SK-N-SH (cell line): ENCODE measurements around the gene DHX29. TPM values are rescaled to one million over a fixed set of nuclear protein-coding genes. Genes with fewer than 3 reads are reported as not detected.

ENCODE experiments used
- CTCF ChIA-PET: fragments of 300-600, 350-600 bp; formaldehyde crosslinking; extraction: SDS; loops from one replicate; lab custom pipeline; 2021; lab: Yijun Ruan, JAX
- POLR2A ChIA-PET: fragments of 350-600 bp; sonication (Branson Sonifier 250); formaldehyde crosslinking; extraction: SDS; loops from one replicate; lab custom pipeline; 2020; ENCODE audit warnings: antibody characterized with exemption, inconsistent platforms; lab: Yijun Ruan, JAX
- DNase-seq: peaks from one replicate; pipeline ENCODE4 v3.0.0; 2012
- H2AFZ ChIP-seq: fragments of 200-600 bp; sonication (generic); 2 replicates; pipeline ENCODE4 v1.8.1; 2016; ENCODE audit warnings: antibody characterized with exemption, mild to moderate bottlenecking, low read depth
- H3F3A ChIP-seq: fragments of 200-600 bp; sonication (generic); replicated peaks from 2 replicates; pipeline ENCODE3; 2016; ENCODE audit warnings: antibody characterized with exemption, mild to moderate bottlenecking; ENCODE audit not compliant: insufficient read depth
- H3K27ac ChIP-seq, 2 experiments: fragments of 200-500 bp in 1 of 2; fragments of 200-600 bp in 1 of 2; sonication (Bioruptor generic) in 1 of 2; sonication (generic), shearing (Covaris generic) in 1 of 2; 2 replicates each; pipeline versions ENCODE4 v1.5.1 to v1.6.1; 2014 to 2016; ENCODE audit warnings: low read depth in 2 of 2, inconsistent platforms in 1 of 2, low read length in 1 of 2, mild to moderate bottlenecking in 1 of 2, mixed read lengths in 1 of 2
- H3K27me3 ChIP-seq: fragments of 200-600 bp; sonication (generic), shearing (Covaris generic); 2 replicates; pipeline ENCODE4 v1.6.1; 2016; ENCODE audit warnings: mixed run types; ENCODE audit not compliant: insufficient read depth
- H3K36me3 ChIP-seq, 2 experiments: fragments of 200-500 bp in 1 of 2; fragments of 200-600 bp in 1 of 2; sonication (Bioruptor generic) in 1 of 2; sonication (generic) in 1 of 2; replicated peaks in 1 of 2; 2 replicates each; pipeline versions ENCODE3 to v1.5.1; 2014 to 2016; ENCODE audit warnings: low read length in 1 of 2, mild to moderate bottlenecking in 1 of 2; ENCODE audit not compliant: insufficient read depth in 2 of 2, control insufficient read depth in 1 of 2
- H3K4me1 ChIP-seq, 2 experiments: fragments of 200-500 bp in 1 of 2; fragments of 200-600 bp in 1 of 2; sonication (Bioruptor generic) in 1 of 2; sonication (generic), shearing (Covaris generic) in 1 of 2; 2 replicates each; pipeline versions ENCODE4 v1.5.1 to v1.6.1; 2014 to 2016; ENCODE audit warnings: low read depth in 1 of 2, low read length in 1 of 2, mixed run types in 1 of 2; ENCODE audit not compliant: insufficient read depth in 2 of 2, control insufficient read depth in 1 of 2
- H3K4me2 ChIP-seq: fragments of 200-600 bp; sonication (generic), shearing (Covaris generic); 2 replicates; pipeline ENCODE4 v1.6.1; 2017; ENCODE audit warnings: mixed run types
- H3K4me3 ChIP-seq, 2 experiments: fragments of 200-500 bp in 1 of 2; fragments of 200-600 bp in 1 of 2; sonication (Bioruptor generic) in 1 of 2; sonication (generic), shearing (Covaris generic) in 1 of 2; 2 replicates each; pipeline versions ENCODE4 v1.5.1 to v1.8.1; 2014 to 2016; ENCODE audit warnings: low read depth in 2 of 2, inconsistent platforms in 1 of 2, low read length in 1 of 2, mild to moderate bottlenecking in 1 of 2, mixed read lengths in 1 of 2, moderate library complexity in 1 of 2
- H3K79me2 ChIP-seq: fragments of 200-600 bp; sonication (generic); 2 replicates; pipeline ENCODE4 v1.8.1; 2017; ENCODE audit warnings: mild to moderate bottlenecking; ENCODE audit not compliant: insufficient read depth
- H3K9ac ChIP-seq: fragments of 200-600 bp; sonication (generic); 2 replicates; pipeline ENCODE4 v1.6.1; 2017; ENCODE audit warnings: mixed run types
- H3K9me2 ChIP-seq: fragments of 200-600 bp; sonication (generic); 2 replicates; pipeline ENCODE4 v1.6.1; 2017; ENCODE audit warnings: mixed run types
- H3K9me3 ChIP-seq: fragments of 200-600 bp; sonication (generic); 2 replicates; pipeline ENCODE4 v1.6.1; 2017; ENCODE audit warnings: mixed run types, mild to moderate bottlenecking, moderate library complexity
- H4K20me1 ChIP-seq: fragments of 200-600 bp; sonication (generic); 2 replicates; pipeline ENCODE4 v1.6.1; 2017; ENCODE audit warnings: mild to moderate bottlenecking, mixed run types; ENCODE audit not compliant: insufficient read depth
- CHD2 ChIP-seq: fragments of 150-350 bp; IDR thresholded peaks from 2 replicates; pipeline ENCODE4 v1.6.1; 2018; ENCODE audit warnings: low read length; ENCODE audit not compliant: partially characterized antibody
- ELF1 ChIP-seq: IDR thresholded peaks from 2 replicates; pipeline ENCODE4 v1.4.0; 2012
- EP300 ChIP-seq, 2 experiments: IDR thresholded peaks; 2 replicates each; pipeline versions ENCODE4 v1.4.0 to v1.6.1; 2012; ENCODE audit warnings: borderline replicate concordance in 1 of 2, low read depth in 1 of 2, low read length in 1 of 2
- FOSL2 ChIP-seq: IDR thresholded peaks from 2 replicates; pipeline ENCODE4 v1.4.0; 2012; ENCODE audit warnings: low read depth, mild to moderate bottlenecking, moderate library complexity, borderline replicate concordance
- FOXM1 ChIP-seq: IDR thresholded peaks from 2 replicates; pipeline ENCODE4 v1.4.0; 2012; ENCODE audit warnings: low read depth, mild to moderate bottlenecking
- GABPA ChIP-seq: IDR thresholded peaks from 2 replicates; pipeline ENCODE4 v1.4.0; 2012; ENCODE audit warnings: low read depth, mild to moderate bottlenecking
- GATA2 ChIP-seq: sonication (generic); formaldehyde crosslinking; IDR thresholded peaks from 2 replicates; pipeline ENCODE4 v1.5.0; 2020; ENCODE audit warnings: mild to moderate bottlenecking, missing genetic modification reagents
- JUND ChIP-seq: IDR thresholded peaks from 2 replicates; pipeline ENCODE4 v1.4.0; 2012
- MAX ChIP-seq: IDR thresholded peaks from 2 replicates; pipeline ENCODE4 v1.4.0; 2012; ENCODE audit warnings: low read depth
- MXI1 ChIP-seq: IDR thresholded peaks from 2 replicates; pipeline ENCODE4 v1.6.1; 2012; ENCODE audit warnings: mild to moderate bottlenecking, low read depth, low read length, improper control_type of control experiment
- NFIC ChIP-seq: IDR thresholded peaks from 2 replicates; pipeline ENCODE4 v1.4.0; 2012; ENCODE audit warnings: borderline replicate concordance
- RAD21 ChIP-seq: IDR thresholded peaks from 2 replicates; pipeline ENCODE4 v1.6.1; 2012; ENCODE audit warnings: mild to moderate bottlenecking, low read length
- RCOR1 ChIP-seq: fragments of 150-350 bp; IDR thresholded peaks from 2 replicates; pipeline ENCODE4 v1.6.1; 2017; ENCODE audit warnings: antibody characterized with exemption, low read length
- RXRA ChIP-seq: IDR thresholded peaks from 2 replicates; pipeline ENCODE4 v1.4.0; 2012; ENCODE audit warnings: low read depth, mild to moderate bottlenecking, borderline replicate concordance
- SIN3A ChIP-seq: IDR thresholded peaks from 2 replicates; pipeline ENCODE4 v1.6.1; 2012; ENCODE audit warnings: low read depth, mild to moderate bottlenecking, low read length, moderate library complexity, borderline replicate concordance
- SMC3 ChIP-seq: IDR thresholded peaks from 2 replicates; pipeline ENCODE4 v1.6.1; 2012; ENCODE audit warnings: low read depth, low read length, improper control_type of control experiment
- TAF1 ChIP-seq: IDR thresholded peaks from 2 replicates; pipeline ENCODE4 v1.6.1; 2012; ENCODE audit warnings: low read depth, mild to moderate bottlenecking, low read length, moderate library complexity, borderline replicate concordance
- TCF12 ChIP-seq: IDR thresholded peaks from 2 replicates; pipeline ENCODE4 v1.4.0; 2012
- TEAD4 ChIP-seq: IDR thresholded peaks from 2 replicates; pipeline ENCODE4 v1.4.0; 2012; ENCODE audit warnings: mild to moderate bottlenecking, borderline replicate concordance; ENCODE audit not compliant: insufficient read depth
- USF1 ChIP-seq: IDR thresholded peaks from 2 replicates; pipeline ENCODE4 v1.4.0; 2012; ENCODE audit warnings: low read depth, borderline replicate concordance
- USF2 ChIP-seq: fragments of 150-350 bp; IDR thresholded peaks from 2 replicates; pipeline ENCODE4 v1.6.1; 2017; ENCODE audit warnings: antibody characterized with exemption, low read length, low read depth, borderline replicate concordance
- YY1 ChIP-seq: IDR thresholded peaks from 2 replicates; pipeline ENCODE4 v1.4.0; 2012; ENCODE audit warnings: low read depth, mild to moderate bottlenecking
- ZBTB33 ChIP-seq: IDR thresholded peaks from 2 replicates; pipeline ENCODE4 v1.4.0; 2012; ENCODE audit warnings: low read depth, borderline replicate concordance
- WGBS: methylation state at CpG from one replicate; pipeline ENCODE4 v1.1.6; 2017; ENCODE audit warnings: low lambda C conversion rate; 5-methylcytosine and 5-hydroxymethylcytosine counted together
- polyA plus RNA-seq, 3 experiments: library from polyadenylated mRNA; depleted of rRNA; stranded (reverse); fragments of >200 nt; gene quantifications; 2 replicates each; pipeline ENCODE4 v1.2.3, GENCODE V29; 2012
- TF ChIP-seq, protein P1 (sequence below): fragments of 200-600 bp; sonication (generic); IDR thresholded peaks from 2 replicates; pipeline ENCODE4 v1.6.1; 2017; ENCODE audit warnings: antibody characterized with exemption, mild to moderate bottlenecking, moderate library complexity

DHX29 gene
- polyA plus RNA-seq, 1 of the 3 experiments (the other 2 are of a cell fraction), result 2.1 TPM

GRCh38 chr5:55304584-55304983 lies 2.9 kb downstream of the DHX29 start:
- Histone ChIP-seq H3K36me3 (peaks cover 10 to 31% of the 10 kb centered on the region in 2 experiments), H3K9me2 (no peaks in the 10 kb centered on the region), H3K27me3 (no peaks in the 10 kb centered on the region), H3K9ac (no peak overlapping the region), H3K9me3 (no peaks in the 10 kb centered on the region), H3K4me1 (peaks cover 14 to 19% of the 10 kb centered on the region in 2 experiments), H3F3A (peaks cover 15% of the 10 kb centered on the region), H3K79me2 (peaks cover 94% of the 10 kb centered on the region), H4K20me1 (peaks cover 13% of the 10 kb centered on the region; the same call in 1 of the 2 replicates), H3K27ac (no peak overlapping the region), H3K4me3 (no peak overlapping the region), H2AFZ (no peak overlapping the region), H3K4me2 (no peak overlapping the region)
- no peak for DNase-seq
- ChIA-PET CTCF (no interaction called here), POLR2A (no interaction called here)
- no peak for TF ChIP-seq FOSL2
- no peak for TF ChIP-seq GATA2 (CRISPR knock-in tag)
- TF ChIP-seq YY1, result no peak
- TF ChIP-seq TEAD4, result no peak
- no peak for TF ChIP-seq USF2
- TF ChIP-seq NFIC, result no peak
- TF ChIP-seq, protein P1, sequence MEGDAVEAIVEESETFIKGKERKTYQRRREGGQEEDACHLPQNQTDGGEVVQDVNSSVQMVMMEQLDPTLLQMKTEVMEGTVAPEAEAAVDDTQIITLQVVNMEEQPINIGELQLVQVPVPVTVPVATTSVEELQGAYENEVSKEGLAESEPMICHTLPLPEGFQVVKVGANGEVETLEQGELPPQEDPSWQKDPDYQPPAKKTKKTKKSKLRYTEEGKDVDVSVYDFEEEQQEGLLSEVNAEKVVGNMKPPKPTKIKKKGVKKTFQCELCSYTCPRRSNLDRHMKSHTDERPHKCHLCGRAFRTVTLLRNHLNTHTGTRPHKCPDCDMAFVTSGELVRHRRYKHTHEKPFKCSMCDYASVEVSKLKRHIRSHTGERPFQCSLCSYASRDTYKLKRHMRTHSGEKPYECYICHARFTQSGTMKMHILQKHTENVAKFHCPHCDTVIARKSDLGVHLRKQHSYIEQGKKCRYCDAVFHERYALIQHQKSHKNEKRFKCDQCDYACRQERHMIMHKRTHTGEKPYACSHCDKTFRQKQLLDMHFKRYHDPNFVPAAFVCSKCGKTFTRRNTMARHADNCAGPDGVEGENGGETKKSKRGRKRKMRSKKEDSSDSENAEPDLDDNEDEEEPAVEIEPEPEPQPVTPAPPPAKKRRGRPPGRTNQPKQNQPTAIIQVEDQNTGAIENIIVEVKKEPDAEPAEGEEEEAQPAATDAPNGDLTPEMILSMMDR, result no peak
- TF ChIP-seq ZBTB33, result no peak
- no peak for TF ChIP-seq RXRA
- TF ChIP-seq CHD2, result no peak
- 93% methylated on average over 6 of the region's 6 CpGs for WGBS

DNA sequence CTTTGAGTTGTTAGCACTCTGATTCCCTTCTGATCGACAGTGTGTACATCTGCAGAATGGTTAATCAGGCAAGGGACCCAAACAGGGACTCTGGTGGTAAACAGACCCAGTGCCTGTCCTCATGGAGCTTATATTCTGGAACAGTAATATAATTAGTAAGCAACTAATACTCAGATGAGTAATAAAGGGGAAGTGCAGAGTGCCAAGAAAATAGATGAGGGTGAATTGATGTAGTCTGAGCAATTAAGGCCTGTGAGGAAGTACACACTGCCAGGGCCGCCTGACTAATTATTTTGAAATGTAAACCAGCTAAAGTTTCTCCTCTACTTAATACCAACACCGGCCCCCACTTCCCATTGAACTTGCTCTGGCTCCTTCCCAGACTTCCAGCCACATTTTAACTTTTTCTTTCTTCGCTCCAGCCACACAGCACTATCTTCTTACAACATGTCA lies 4.2 kb downstream of the DHX29 start:
- H3K4me1 ChIP-seq, result peaks cover 9 to 14% of the 10 kb centered on the region in 2 experiments
- H3F3A ChIP-seq, result peaks cover 15% of the 10 kb centered on the region
- DNase-seq, result no peak
- no peaks in the 10 kb centered on the region for H3K9me2 ChIP-seq
- CTCF ChIA-PET, result no interaction called here
- H3K27ac ChIP-seq, result no peak overlapping the region
- H4K20me1 ChIP-seq, result peaks cover 13% of the 10 kb centered on the region; the same call in 1 of the 2 replicates
- TF ChIP-seq SMC3 (no peak), NFIC (no peak), MAX (no peak), RAD21 (no peak), RCOR1 (no peak), YY1 (no peak), FOXM1 (no peak), ELF1 (no peak), FOSL2 (no peak), MXI1 (no peak), TAF1 (no peak), USF1 (no peak), GABPA (no peak), SIN3A (no peak), JUND (no peak), CHD2 (no peak), TCF12 (no peak), EP300 (IDR thresholded peaks at IDR 0.05; ENCODE audit: borderline replicate concordance in 1 of 2, low read depth in 1 of 2, low read length in 1 of 2) (no peak)
- H3K4me2 ChIP-seq, result no peak overlapping the region
- H3K36me3 ChIP-seq, result peaks cover 12 to 31% of the 10 kb centered on the region in 2 experiments
- no peak overlapping the region for H3K9ac ChIP-seq
- no peak overlapping the region for H3K4me3 ChIP-seq
- WGBS, result 88% methylated on average over 4 of the region's 4 CpGs
- H3K27me3 ChIP-seq, result no peaks in the 10 kb centered on the region
- peaks cover 88% of the 10 kb centered on the region for H3K79me2 ChIP-seq
- H3K9me3 ChIP-seq, result no peaks in the 10 kb centered on the region
- no peak overlapping the region for H2AFZ ChIP-seq
- POLR2A ChIA-PET, result no interaction called here
